ENCODE data around the gene TFR2.

DNA sequence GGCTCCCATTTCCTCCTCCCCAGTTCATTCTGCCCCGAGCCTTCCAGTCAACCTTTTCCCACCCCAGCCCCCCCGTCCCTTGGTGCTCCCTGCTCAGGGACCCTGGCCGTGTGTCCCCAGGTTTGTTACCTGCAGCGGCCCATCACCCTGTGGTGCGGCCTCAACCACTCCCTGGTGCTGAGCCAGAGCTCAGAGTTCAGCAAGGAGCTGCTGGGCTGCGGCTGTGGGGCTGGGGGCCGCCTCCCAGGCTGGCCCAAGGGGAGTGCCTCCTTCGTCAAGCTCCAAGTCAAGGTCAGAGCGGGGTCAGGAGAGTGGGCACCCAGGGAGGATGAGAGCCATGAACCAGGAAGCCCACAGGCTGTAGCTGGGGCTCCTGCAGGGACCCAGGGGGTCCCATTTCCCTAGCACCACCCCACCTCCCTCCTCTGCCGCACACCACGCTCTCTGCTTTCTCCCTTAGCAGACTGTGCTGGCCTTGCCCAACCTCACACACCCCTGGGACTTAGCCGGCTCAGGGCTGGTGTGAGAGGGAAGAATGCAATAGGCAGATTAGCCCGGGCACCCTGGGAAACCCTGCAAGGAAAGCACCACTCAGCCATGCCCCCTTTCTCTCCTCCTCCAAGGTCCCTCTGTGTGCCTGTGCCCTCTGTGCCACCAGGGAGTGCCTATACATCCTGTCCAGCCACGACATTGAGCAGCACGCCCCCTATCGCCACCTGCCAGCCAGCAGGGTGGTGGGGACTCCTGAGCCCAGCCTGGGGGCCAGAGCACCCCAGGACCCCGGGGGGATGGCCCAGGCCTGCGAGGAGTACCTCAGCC, 41.2 kb downstream of the TFR2 start:
- TF ChIP-seq CTCF (conservative IDR thresholded peaks at IDR 0.05) (no peak), ZFX (IDR thresholded peaks at IDR 0.05) (no peak)

Measured in C4-2B (cell line).